Activated CD4-positive, alpha-beta T cell treated with anti-CD3 and anti-CD28 coated beads, Interleukin-2, amount 50 U/mL, for 1 hour (primary cell): ENCODE results near the gene BBOF1.
"Not testable (repeated sequence)": the region's sequence is repeated elsewhere in the genome, so short reads cannot be mapped to it uniquely, and the experiment has no call there.

Experiments
- DNase-seq: peaks from one replicate; pipeline ENCODE4 v3.0.0-alpha.2; 2020

BBOF1 gene

DNA sequence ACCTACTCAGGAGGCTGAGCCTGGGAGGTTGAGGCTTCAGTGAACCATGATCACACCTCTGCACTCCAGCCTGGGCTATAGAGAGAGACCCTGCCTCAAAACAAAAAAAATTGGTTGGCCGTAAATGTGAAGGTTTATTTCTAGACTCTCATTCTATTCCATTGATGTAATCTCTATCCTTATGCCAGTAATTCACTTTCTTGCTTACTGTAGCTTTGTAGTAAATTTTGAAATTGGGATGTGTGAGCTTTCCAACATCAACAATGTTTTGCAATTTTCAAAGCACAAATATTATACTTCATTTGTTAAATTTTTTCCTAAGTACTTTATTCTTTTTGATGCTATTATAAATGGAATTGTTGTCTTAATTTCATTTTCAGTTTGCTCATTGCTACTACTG lies 90.2 kb downstream of the BBOF1 start:
- DNase-seq: no peak

GRCh38 chr14:74111395-74112216 lies 92.5 kb downstream of the BBOF1 start:
- DNase-seq: not testable (repeated sequence)
